Breast epithelium (tissue), 4 donors: ENCODE data around the gene OR5AC2. TPM values are rescaled to one million over a fixed set of nuclear protein-coding genes. Genes with fewer than 3 reads are reported as not detected.

ENCODE experiments used
- DNase-seq, 2 donors: peaks; one replicate each; pipeline ENCODE4 v3.0.0-alpha.2; 2019; ENCODE audit warnings: low spot score in 2 of 2
- H3K27ac ChIP-seq, 2 donors: fragments of 200-600 bp; sonication (generic) in 1 of 2; one replicate each; pipeline ENCODE4 v1.5.1; 2016 to 2019; ENCODE audit warnings: mild to moderate bottlenecking in 1 of 2
- H3K27me3 ChIP-seq, 2 donors: fragments of 200-600 bp; sonication (generic) in 1 of 2; one replicate each; pipeline versions ENCODE4 v1.5.1 to v1.6.0; 2017 to 2019; ENCODE audit warnings: control low read depth in 1 of 2, mild to moderate bottlenecking in 1 of 2
- H3K36me3 ChIP-seq: fragments of 200-600 bp; one replicate; pipeline ENCODE4 v1.5.1; 2019
- H3K4me1 ChIP-seq, 2 donors: fragments of 200-600 bp; sonication (generic); one replicate each; pipeline ENCODE4 v1.5.1; 2016 to 2019; ENCODE audit warnings: control low read depth in 1 of 2
- H3K4me3 ChIP-seq, 3 donors: fragments of 200-600 bp; sonication (generic); 1 replicate in 2 of 3; 2 replicates in 1 of 3; pipeline ENCODE4 v1.5.1; 2016 to 2019; ENCODE audit warnings: mild to moderate bottlenecking in 3 of 3, moderate library complexity in 2 of 3
- H3K9me3 ChIP-seq, 2 donors: fragments of 200-600 bp; sonication (generic) in 1 of 2; one replicate each; pipeline ENCODE4 v1.5.1; 2016 to 2019; ENCODE audit warnings: control low read depth in 1 of 2
- CTCF ChIP-seq, 3 donors: fragments of 450-650 bp; IDR thresholded peaks; one replicate each; pipeline ENCODE4 v1.5.1; 2016 to 2017; ENCODE audit warnings: antibody characterized with exemption in 3 of 3, mild to moderate bottlenecking in 3 of 3, moderate library complexity in 3 of 3
- POLR2A ChIP-seq: fragments of 450-650 bp; IDR thresholded peaks from one replicate; pipeline ENCODE4 v1.6.1; 2016; ENCODE audit warnings: antibody characterized with exemption, mild to moderate bottlenecking, moderate library complexity
- POLR2AphosphoS5 ChIP-seq, 3 donors: sonication (generic); formaldehyde crosslinking; IDR thresholded peaks; one replicate each; pipeline ENCODE4 v1.6.1; 2017; ENCODE audit warnings: antibody characterized with exemption in 3 of 3
- intact Hi-C: fragments of 100-400 bp; cut with DNase I; formaldehyde crosslinking; loops from one replicate; pipeline ENCODE4 v1.15.1; 2023; ENCODE audit warnings: low total_unique reads
- total RNA-seq, 3 donors: library from RNA; depleted of rRNA; stranded (reverse); fragments of >200 nt; gene quantifications; one replicate each; pipeline ENCODE4 v1.1.0, GENCODE V29; 2016

OR5AC2 gene
- total RNA-seq, result not detected

- Histone ChIP-seq H3K27ac (no peak within 1 kb of the TSS), H3K4me1 (no peaks in the 10 kb centered on the region), H3K4me3 (no peak within 1 kb of the TSS), H3K9me3 (peaks cover 0 to 4% of the 10 kb centered on the region in 2 donors), H3K27me3 (no peaks in the 10 kb centered on the region), H3K36me3 (no peaks in the 10 kb centered on the region)
- TF ChIP-seq CTCF (IDR thresholded peaks at IDR 0.05) (no peak), POLR2A (no peak), POLR2AphosphoS5 (IDR thresholded peaks at IDR 0.05) (no peak)
- intact Hi-C loops, result no loop called here
- DNase-seq, result no peak
Observed at GRCh38 chr3:98086873-98087272, at the start of gene OR5AC2. Gene OR5AC2 (plus strand): TSS chr3:98087173. CDS start chr3:98087173, 0 bp downstream.

- Histone ChIP-seq H3K27ac (no peak overlapping the region), H3K27me3 (peaks cover 0 to 11% of the 10 kb centered on the region in 2 donors), H3K4me1 (no peaks in the 10 kb centered on the region), H3K36me3 (no peaks in the 10 kb centered on the region), H3K9me3 (no peaks in the 10 kb centered on the region), H3K4me3 (no peak overlapping the region)
- intact Hi-C loops, result no loop called here
- TF ChIP-seq CTCF (IDR thresholded peaks at IDR 0.05) (no peak), POLR2AphosphoS5 (IDR thresholded peaks at IDR 0.05) (no peak), POLR2A (no peak)
- DNase-seq, result no peak
Observed at GRCh38 chr3:98038286-98038685, 48.7 kb upstream of the OR5AC2 start.

- H3K4me3 ChIP-seq, result no peak overlapping the region
- no peak for TF ChIP-seq POLR2A
- TF ChIP-seq POLR2AphosphoS5 (IDR thresholded peaks at IDR 0.05), result no peak
- TF ChIP-seq CTCF (IDR thresholded peaks at IDR 0.05), result no peak
- H3K27me3 ChIP-seq, result peaks cover 0 to 11% of the 10 kb centered on the region in 2 donors
- no peak overlapping the region for H3K27ac ChIP-seq
- intact Hi-C loops, result no loop called here
- no peak for DNase-seq
- no peaks in the 10 kb centered on the region for H3K9me3 ChIP-seq
- H3K4me1 ChIP-seq, result no peaks in the 10 kb centered on the region
- no peaks in the 10 kb centered on the region for H3K36me3 ChIP-seq
Observed at GRCh38 chr3:98038876-98039275, 48.1 kb upstream of the OR5AC2 start.

- H3K4me1 ChIP-seq, result no peaks in the 10 kb centered on the region
- H3K4me3 ChIP-seq, result peak overlapping the region in 2 of 3 donors; percentile 37 to 52
- TF ChIP-seq CTCF (IDR thresholded peaks at IDR 0.05) (peak; percentile 83 to 90 (median 87)), POLR2AphosphoS5 (IDR thresholded peaks at IDR 0.05) (no peak)
- H3K27ac ChIP-seq, result no peak overlapping the region
- H3K27me3 ChIP-seq, result peaks cover 0 to 11% of the 10 kb centered on the region in 2 donors
- intact Hi-C loops, result no loop called here
- peak in 1 of 2 donors; percentile 33 for DNase-seq
- no peaks in the 10 kb centered on the region for H3K9me3 ChIP-seq
- H3K36me3 ChIP-seq, result no peaks in the 10 kb centered on the region
Observed at GRCh38 chr3:98039322-98040024, 47.5 kb upstream of the OR5AC2 start.

- H3K27me3 ChIP-seq, result peaks cover 0 to 4% of the 10 kb centered on the region in 2 donors
- no peaks in the 10 kb centered on the region for H3K9me3 ChIP-seq
- no peak overlapping the region for H3K4me3 ChIP-seq
- H3K36me3 ChIP-seq, result no peaks in the 10 kb centered on the region
- intact Hi-C loops, result no loop called here
- TF ChIP-seq POLR2A (no peak), POLR2AphosphoS5 (IDR thresholded peaks at IDR 0.05) (no peak), CTCF (IDR thresholded peaks at IDR 0.05) (no peak)
- DNase-seq, result no peak
- H3K27ac ChIP-seq, result no peak overlapping the region
- no peaks in the 10 kb centered on the region for H3K4me1 ChIP-seq
Observed at GRCh38 chr3:98041350-98041749, 45.6 kb upstream of the OR5AC2 start.
